Right lobe of liver (tissue), 4 donors: ENCODE measurements around the gene CD200R1L.

Source experiments
- POLR2A ChIP-seq: fragments of 450-650 bp; IDR thresholded peaks from one replicate; pipeline ENCODE4 v1.6.1; 2017; ENCODE audit warnings: antibody characterized with exemption, mild to moderate bottlenecking
- TF ChIP-seq, protein P1 (sequence below), 4 donors: fragments of 200-600 bp in 3 of 4; fragments of 450-650 bp in 1 of 4; IDR thresholded peaks; one replicate each; pipeline versions ENCODE4 v1.5.1 to v1.8.0; 2016 to 2022; ENCODE audit warnings: antibody characterized with exemption in 4 of 4, mild to moderate bottlenecking in 2 of 4
- donor health status: DM: no; HTN: no; CAD: no.
- donor health status: DM: no; HTN: no; CAD: no.
- donor health status: DM: no; HTN: yes; CAD: no.

DNA sequence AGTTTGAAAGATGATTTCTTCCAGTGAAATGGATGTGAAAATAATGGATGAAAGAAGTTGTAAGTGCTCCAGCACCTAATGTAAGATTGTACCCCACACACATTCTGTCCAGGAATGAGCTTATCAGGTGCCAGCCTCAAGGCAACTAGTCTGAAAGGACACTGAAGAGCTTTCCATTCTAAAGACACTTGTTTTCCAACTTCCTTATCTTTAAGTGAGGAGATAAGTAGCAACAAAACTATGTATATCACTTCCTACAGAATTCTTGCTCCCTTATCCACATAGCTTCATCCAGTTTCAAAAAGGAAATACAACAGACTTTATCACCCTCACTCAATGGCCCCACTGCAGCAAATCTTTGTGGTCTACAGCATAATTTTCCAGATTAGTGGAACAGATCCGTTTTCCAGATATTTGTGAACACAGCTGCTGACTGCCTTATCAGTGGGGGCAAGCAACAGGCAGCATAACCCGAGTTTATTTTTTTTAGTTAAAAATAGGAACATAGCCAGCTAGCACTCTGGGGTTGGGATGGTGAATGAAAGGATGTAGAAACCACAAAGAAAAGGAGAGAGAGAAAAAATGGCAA is 60.6 kb downstream of the CD200R1L start:
- TF ChIP-seq, protein P1, sequence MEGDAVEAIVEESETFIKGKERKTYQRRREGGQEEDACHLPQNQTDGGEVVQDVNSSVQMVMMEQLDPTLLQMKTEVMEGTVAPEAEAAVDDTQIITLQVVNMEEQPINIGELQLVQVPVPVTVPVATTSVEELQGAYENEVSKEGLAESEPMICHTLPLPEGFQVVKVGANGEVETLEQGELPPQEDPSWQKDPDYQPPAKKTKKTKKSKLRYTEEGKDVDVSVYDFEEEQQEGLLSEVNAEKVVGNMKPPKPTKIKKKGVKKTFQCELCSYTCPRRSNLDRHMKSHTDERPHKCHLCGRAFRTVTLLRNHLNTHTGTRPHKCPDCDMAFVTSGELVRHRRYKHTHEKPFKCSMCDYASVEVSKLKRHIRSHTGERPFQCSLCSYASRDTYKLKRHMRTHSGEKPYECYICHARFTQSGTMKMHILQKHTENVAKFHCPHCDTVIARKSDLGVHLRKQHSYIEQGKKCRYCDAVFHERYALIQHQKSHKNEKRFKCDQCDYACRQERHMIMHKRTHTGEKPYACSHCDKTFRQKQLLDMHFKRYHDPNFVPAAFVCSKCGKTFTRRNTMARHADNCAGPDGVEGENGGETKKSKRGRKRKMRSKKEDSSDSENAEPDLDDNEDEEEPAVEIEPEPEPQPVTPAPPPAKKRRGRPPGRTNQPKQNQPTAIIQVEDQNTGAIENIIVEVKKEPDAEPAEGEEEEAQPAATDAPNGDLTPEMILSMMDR (IDR thresholded peaks at IDR 0.05) = no peak
- no peak for TF ChIP-seq POLR2A
